ENCODE measurements around the gene MELK.

DNA sequence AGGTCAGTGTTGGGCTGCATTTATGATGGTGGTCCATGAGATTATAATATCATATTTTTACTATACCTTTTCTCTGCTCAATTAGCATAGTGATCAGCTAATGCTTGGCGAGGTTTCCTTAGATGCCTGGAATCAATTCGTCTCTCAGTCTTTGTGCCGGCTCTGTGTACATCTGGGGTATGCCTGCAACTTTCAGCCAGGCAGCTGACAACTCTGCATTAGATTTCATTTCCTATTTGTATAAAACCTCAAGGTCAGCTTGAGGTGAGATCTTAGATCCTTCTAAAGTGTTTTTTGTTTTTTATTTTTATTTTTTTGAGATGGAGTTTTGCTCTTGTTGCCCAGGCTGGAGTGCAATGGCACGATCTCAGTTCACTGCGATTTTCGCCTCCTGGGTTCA lies 86.8 kb downstream of the MELK start:
- TF ChIP-seq, protein P1, sequence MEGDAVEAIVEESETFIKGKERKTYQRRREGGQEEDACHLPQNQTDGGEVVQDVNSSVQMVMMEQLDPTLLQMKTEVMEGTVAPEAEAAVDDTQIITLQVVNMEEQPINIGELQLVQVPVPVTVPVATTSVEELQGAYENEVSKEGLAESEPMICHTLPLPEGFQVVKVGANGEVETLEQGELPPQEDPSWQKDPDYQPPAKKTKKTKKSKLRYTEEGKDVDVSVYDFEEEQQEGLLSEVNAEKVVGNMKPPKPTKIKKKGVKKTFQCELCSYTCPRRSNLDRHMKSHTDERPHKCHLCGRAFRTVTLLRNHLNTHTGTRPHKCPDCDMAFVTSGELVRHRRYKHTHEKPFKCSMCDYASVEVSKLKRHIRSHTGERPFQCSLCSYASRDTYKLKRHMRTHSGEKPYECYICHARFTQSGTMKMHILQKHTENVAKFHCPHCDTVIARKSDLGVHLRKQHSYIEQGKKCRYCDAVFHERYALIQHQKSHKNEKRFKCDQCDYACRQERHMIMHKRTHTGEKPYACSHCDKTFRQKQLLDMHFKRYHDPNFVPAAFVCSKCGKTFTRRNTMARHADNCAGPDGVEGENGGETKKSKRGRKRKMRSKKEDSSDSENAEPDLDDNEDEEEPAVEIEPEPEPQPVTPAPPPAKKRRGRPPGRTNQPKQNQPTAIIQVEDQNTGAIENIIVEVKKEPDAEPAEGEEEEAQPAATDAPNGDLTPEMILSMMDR (IDR thresholded peaks at IDR 0.05; ENCODE audit: low read depth, low read length), result no peak
- no peak for TF ChIP-seq EZH2phosphoT487 (IDR thresholded peaks at IDR 0.05; ENCODE audit: low read depth)
